H1 (cell line): ENCODE data around the gene ANKRD13B. TPM values are rescaled to one million over a fixed set of nuclear protein-coding genes. Genes with fewer than 3 reads are reported as not detected.
A peak's percentile ranks its signal among the peaks of the same experiment; 100 is the strongest.

ENCODE experiments used
- CTCF ChIA-PET: fragments of 300-600 bp; sonication (Branson Sonifier 250); formaldehyde crosslinking; loops from one replicate; lab custom pipeline; 2021; ENCODE audit not compliant: partially characterized antibody; lab: Charles Lee
- POLR2A ChIA-PET: fragments of 300-600 bp; sonication (Branson Sonifier 250); formaldehyde crosslinking; loops from one replicate; lab custom pipeline; 2021; ENCODE audit warnings: inconsistent platforms; ENCODE audit not compliant: partially characterized antibody; lab: Charles Lee
- DNase-seq, 2 experiments: peaks; one replicate each; pipeline versions ENCODE4 v3.0.0 to v3.0.0-alpha.2; 2010 to 2022; ENCODE audit warnings: low spot score in 2 of 2, low read depth in 1 of 2, mixed read lengths in 1 of 2
- FAIRE-seq: peaks from 2 replicates; lab custom pipeline; 2011; peaks lifted over from hg19 to GRCh38; lab: Jason Lieb, UNC
- H2AFZ ChIP-seq: 2 replicates; pipeline ENCODE4 v1.8.1; 2012; ENCODE audit warnings: low read length, inconsistent platforms
- H2AK5ac ChIP-seq: 2 replicates; pipeline ENCODE4 v1.6.1; 2013; ENCODE audit warnings: low read depth, low read length
- H2BK120ac ChIP-seq: replicated peaks from 2 replicates; pipeline ENCODE3; 2013; ENCODE audit warnings: low read depth, low read length, inconsistent platforms
- H2BK12ac ChIP-seq: 2 replicates; pipeline ENCODE4 v1.6.1; 2013; ENCODE audit warnings: low read depth, low read length
- H2BK15ac ChIP-seq: 2 replicates; pipeline ENCODE4 v1.6.1; 2013; ENCODE audit warnings: low read length
- H2BK20ac ChIP-seq: 2 replicates; pipeline ENCODE4 v1.6.1; 2013; ENCODE audit warnings: low read length
- H2BK5ac ChIP-seq: 2 replicates; pipeline ENCODE4 v1.6.1; 2013; ENCODE audit warnings: low read depth, low read length
- H3K14ac ChIP-seq: 2 replicates; pipeline ENCODE4 v1.6.1; 2013; ENCODE audit warnings: inconsistent platforms; ENCODE audit not compliant: insufficient read length
- H3K18ac ChIP-seq: 2 replicates; pipeline ENCODE4 v1.6.1; 2013; ENCODE audit warnings: low read length; ENCODE audit errors: extremely low read depth
- H3K23ac ChIP-seq: 2 replicates; pipeline ENCODE4 v1.6.1; 2013; ENCODE audit warnings: inconsistent platforms; ENCODE audit not compliant: insufficient read length
- H3K23me2 ChIP-seq: 2 replicates; pipeline ENCODE4 v1.6.1; 2013; ENCODE audit warnings: low read depth, low read length
- H3K27ac ChIP-seq: 2 replicates; pipeline ENCODE4 v1.6.1; 2011; ENCODE audit warnings: low read depth, low read length, inconsistent platforms
- H3K27me3 ChIP-seq, 4 experiments: replicated peaks in 1 of 4; 1 replicate in 1 of 4; 2 replicates in 3 of 4; pipeline versions ENCODE4 v1.6.1 to v1.8.1; 2011 to 2013; ENCODE audit warnings: low read length in 3 of 4, mild to moderate bottlenecking in 3 of 4, inconsistent platforms in 2 of 4, mixed read lengths in 2 of 4, moderate library complexity in 1 of 4; ENCODE audit not compliant: control insufficient read depth in 3 of 4, insufficient read depth in 3 of 4; ENCODE audit errors: extremely low read depth in 1 of 4
- H3K36me3 ChIP-seq, 4 experiments: 2 replicates each; pipeline versions ENCODE4 v1.6.1 to v1.8.1; 2011 to 2013; ENCODE audit warnings: mild to moderate bottlenecking in 4 of 4, low read length in 3 of 4, moderate library complexity in 2 of 4, control low read depth in 1 of 4, inconsistent platforms in 1 of 4; ENCODE audit not compliant: insufficient read depth in 4 of 4, control insufficient read depth in 2 of 4
- H3K4ac ChIP-seq: replicated peaks from 2 replicates; pipeline ENCODE3; 2013; ENCODE audit warnings: low read length, low read depth, mixed read lengths, inconsistent platforms; ENCODE audit not compliant: insufficient read length
- H3K4me1 ChIP-seq, 4 experiments: replicated peaks in 1 of 4; 1 replicate in 1 of 4; 2 replicates in 3 of 4; pipeline versions ENCODE4 v1.6.1 to v1.8.1; 2011 to 2013; ENCODE audit warnings: low read length in 3 of 4, inconsistent platforms in 2 of 4, mixed read lengths in 1 of 4; ENCODE audit not compliant: insufficient read depth in 4 of 4, control insufficient read depth in 3 of 4
- H3K4me2 ChIP-seq, 2 experiments: 2 replicates each; pipeline versions ENCODE4 v1.6.1 to v1.8.1; 2011 to 2013; ENCODE audit warnings: low read depth in 2 of 2, low read length in 2 of 2, control low read depth in 1 of 2, inconsistent platforms in 1 of 2, mild to moderate bottlenecking in 1 of 2; ENCODE audit not compliant: insufficient read depth in 1 of 2
- H3K4me3 ChIP-seq, 4 experiments: fragments of 200-600, 300-600 bp in 1 of 4; sonication (generic), shearing (Covaris generic), sonication (Bioruptor Twin) in 1 of 4; 2 replicates each; pipeline versions ENCODE4 v1.5.1 to v1.8.1; 2011 to 2016; ENCODE audit warnings: low read length in 4 of 4, low read depth in 3 of 4, control low read depth in 2 of 4, inconsistent platforms in 2 of 4, mild to moderate bottlenecking in 2 of 4, mixed read lengths in 1 of 4, moderate library complexity in 1 of 4; ENCODE audit not compliant: insufficient read depth in 2 of 4; ENCODE audit errors: extremely low read depth in 1 of 4
- H3K56ac ChIP-seq: replicated peaks from 2 replicates; pipeline ENCODE3; 2013; ENCODE audit warnings: low read depth, mild to moderate bottlenecking, mixed read lengths, low read length, inconsistent platforms; ENCODE audit not compliant: insufficient read length
- H3K79me1 ChIP-seq: 2 replicates; pipeline ENCODE4 v1.6.1; 2013; ENCODE audit warnings: low read depth, low read length, control low read depth
- H3K79me2 ChIP-seq, 2 experiments: 2 replicates each; pipeline versions ENCODE4 v1.6.1 to v1.8.1; 2012 to 2013; ENCODE audit warnings: low read length in 2 of 2, mild to moderate bottlenecking in 2 of 2, inconsistent platforms in 1 of 2; ENCODE audit not compliant: insufficient read depth in 2 of 2, control insufficient read depth in 1 of 2
- H3K9ac ChIP-seq, 4 experiments: replicated peaks in 1 of 4; 1 replicate in 1 of 4; 2 replicates in 3 of 4; pipeline versions ENCODE4 v1.6.1 to v1.8.1; 2011 to 2013; ENCODE audit warnings: low read depth in 3 of 4, low read length in 3 of 4, control low read depth in 2 of 4, mild to moderate bottlenecking in 2 of 4, moderate library complexity in 2 of 4, inconsistent platforms in 1 of 4; ENCODE audit errors: extremely low read depth in 1 of 4
- H3K9me3 ChIP-seq, 2 experiments: 2 replicates each; pipeline versions ENCODE4 v1.6.1 to v1.8.1; 2012 to 2013; ENCODE audit warnings: mild to moderate bottlenecking in 2 of 2, moderate library complexity in 2 of 2, control low read depth in 1 of 2, inconsistent platforms in 1 of 2, low read depth in 1 of 2, low read length in 1 of 2, mixed read lengths in 1 of 2; ENCODE audit not compliant: insufficient read depth in 2 of 2
- H4K20me1 ChIP-seq, 2 experiments: replicated peaks in 1 of 2; 2 replicates each; pipeline versions ENCODE3 to v1.8.1; 2011 to 2013; ENCODE audit warnings: inconsistent platforms in 2 of 2, low read length in 2 of 2, mild to moderate bottlenecking in 1 of 2; ENCODE audit not compliant: insufficient read depth in 2 of 2, control insufficient read depth in 1 of 2
- H4K5ac ChIP-seq: 2 replicates; pipeline ENCODE4 v1.6.1; 2013; ENCODE audit warnings: low read length, low read depth, mixed read lengths, inconsistent platforms; ENCODE audit not compliant: insufficient read length
- H4K8ac ChIP-seq: 2 replicates; pipeline ENCODE4 v1.8.0; 2013; ENCODE audit warnings: mild to moderate bottlenecking, moderate library complexity, low read length, inconsistent platforms; ENCODE audit not compliant: insufficient read depth; ENCODE audit errors: extremely low read depth
- H4K91ac ChIP-seq: replicated peaks from 2 replicates; pipeline ENCODE3; 2013; ENCODE audit warnings: low read length, mixed read lengths, inconsistent platforms; ENCODE audit not compliant: insufficient read length
- CTBP2 ChIP-seq: IDR thresholded peaks from 2 replicates; pipeline ENCODE4 v1.7.0; 2011; ENCODE audit warnings: borderline replicate concordance, mild to moderate bottlenecking, moderate library complexity, mixed read lengths, low read length; ENCODE audit not compliant: insufficient read depth, insufficient read length
- WGBS, 2 experiments: shearing (Covaris generic) in 1 of 2; methylation state at CpG; one replicate each; pipeline versions ENCODE4 v1.1.6 to v1.1.7; 2013 to 2015; ENCODE audit warnings: low lambda C conversion rate in 2 of 2, mixed read lengths in 2 of 2, inconsistent platforms in 1 of 2, low coverage in 1 of 2, missing lambda C conversion rate in 1 of 2; ENCODE audit not compliant: insufficient replicate concordance in 2 of 2, insufficient coverage in 1 of 2, insufficient read length in 1 of 2; ENCODE audit errors: extremely low coverage in 1 of 2, missing lambda C conversion rate in 1 of 2; 5-methylcytosine and 5-hydroxymethylcytosine counted together
- polyA plus RNA-seq, 7 experiments: library from polyadenylated mRNA; depleted of rRNA in 3 of 7; stranded (reverse) in 5 of 7; unstranded in 2 of 7; fragments of >200 nt in 5 of 7; fragments of 200-250 nt in 2 of 7; gene quantifications; 1 replicate in 5 of 7; 2 replicates in 1 of 7; 4 replicates in 1 of 7; pipeline versions ENCODE4 v1.2.1 to v1.2.3, GENCODE V29; 2011 to 2013; ENCODE audit warnings: missing spikeins in 2 of 7, mixed read lengths in 2 of 7
- total RNA-seq: library from RNA; stranded (reverse); fragmentation: NEBNext Ultra II Directional; extraction: Animal tissue kit (Norgen Biotek cat#: 25700); gene quantifications from 2 replicates; pipeline ENCODE4 v1.2.1, GENCODE V29; 2021
- TF ChIP-seq, protein P1 (sequence below): IDR thresholded peaks from 2 replicates; pipeline ENCODE4 v1.6.1; 2012; ENCODE audit warnings: inconsistent platforms

Gene ANKRD13B
- total and polyA plus RNA-seq, 2 of the 8 experiments (the other 6 are each of a cell fraction or from before 2014, with no cell fraction given), result 16.4 to 48.5 TPM

- Histone ChIP-seq H3K9ac (no peak overlapping the region), H2BK120ac (no peak overlapping the region), H4K91ac (peak overlapping the region; percentile 35), H3K4ac (no peak overlapping the region), H3K23ac (no peak overlapping the region), H2BK20ac (no peak overlapping the region), H3K9me3 (peaks cover 0 to 11% of the 10 kb centered on the region in 2 experiments; a peak in 1 of 4 replicates), H3K4me1 (peaks cover 11 to 45% (median 35%) of the 10 kb centered on the region in 4 experiments), H2AFZ (no peak overlapping the region), H3K27me3 (peaks cover 17 to 58% (median 46%) of the 10 kb centered on the region in 4 experiments), H3K27ac (no peak overlapping the region), H3K79me2 (no peaks in the 10 kb centered on the region), H4K20me1 (peaks cover 3 to 5% of the 10 kb centered on the region in 2 experiments), H2BK12ac (no peak overlapping the region), H2BK5ac (no peak overlapping the region), H2AK5ac (no peak overlapping the region), H2BK15ac (peak overlapping the region; percentile 95; the same call in 1 of the 2 replicates), H4K5ac (no peak overlapping the region), H3K18ac (peak overlapping the region; percentile 60; the same call in 1 of the 2 replicates), H3K4me3 (peak overlapping the region; percentile 36 to 60 (median 50); a peak in 5 of 8 replicates), H3K23me2 (peaks cover 13% of the 10 kb centered on the region), H3K36me3 (peaks cover 0 to 7% (median 0%) of the 10 kb centered on the region in 4 experiments; a peak in 1 of 8 replicates), H3K14ac (no peak overlapping the region), H3K56ac (no peak overlapping the region), H3K4me2 (peak overlapping the region; percentile 90 to 96), H4K8ac (peak overlapping the region; percentile 71), H3K79me1 (0 out of 2 replicates have a peak, but pooled peaks cover 2% of the 10 kb centered on the region)
- no peak for DNase-seq
- ChIA-PET POLR2A (interaction anchor here (0.9 to 4.3 kb wide), 4 partner anchors 8 to 170 kb away, joined by 3 to 30 read pairs (median 4); partner anchors contain the start of gene ANKRD13B), CTCF (interaction anchor here (0.7 to 13.1 kb wide), 8 partner anchors 11 to 147 kb away, joined by 3 to 193 read pairs (median 71); partner anchors contain the start of genes ABHD15, ANKRD13B and TP53I13)
- WGBS, 2 experiments, result 62% methylated on average over 15 of the region's 15 CpGs; no CpG with 5 or more reads in 1 of the 2 experiments
- FAIRE-seq, result no peak
- TF ChIP-seq, protein P1, sequence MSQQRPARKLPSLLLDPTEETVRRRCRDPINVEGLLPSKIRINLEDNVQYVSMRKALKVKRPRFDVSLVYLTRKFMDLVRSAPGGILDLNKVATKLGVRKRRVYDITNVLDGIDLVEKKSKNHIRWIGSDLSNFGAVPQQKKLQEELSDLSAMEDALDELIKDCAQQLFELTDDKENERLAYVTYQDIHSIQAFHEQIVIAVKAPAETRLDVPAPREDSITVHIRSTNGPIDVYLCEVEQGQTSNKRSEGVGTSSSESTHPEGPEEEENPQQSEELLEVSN, result no peak
- TF ChIP-seq CTBP2, result no peak
Observed at GRCh38 chr17:29615048-29615385, 22.1 kb downstream of the ANKRD13B start.
